ENCODE results near the gene TM4SF4.

DNA sequence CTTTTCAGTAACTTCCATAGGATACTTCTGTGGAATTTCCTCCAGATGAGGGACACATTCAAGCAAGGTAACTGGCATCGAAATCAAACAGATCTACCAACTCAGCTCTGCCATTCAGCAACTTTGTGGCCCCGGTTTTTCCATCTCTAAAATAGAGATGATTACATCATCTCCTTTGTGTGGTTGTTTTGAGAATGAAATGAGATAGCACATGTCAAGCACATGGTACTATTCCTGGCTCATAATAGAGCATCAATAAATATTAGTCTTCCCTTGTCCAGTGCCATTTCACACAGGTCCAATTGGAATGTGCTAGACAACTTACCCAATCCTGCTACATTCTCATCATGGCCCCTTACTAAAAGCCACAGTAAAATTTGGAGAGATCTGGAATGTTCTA is 24.2 kb upstream of the TM4SF4 start:
- TF ChIP-seq, protein P1, sequence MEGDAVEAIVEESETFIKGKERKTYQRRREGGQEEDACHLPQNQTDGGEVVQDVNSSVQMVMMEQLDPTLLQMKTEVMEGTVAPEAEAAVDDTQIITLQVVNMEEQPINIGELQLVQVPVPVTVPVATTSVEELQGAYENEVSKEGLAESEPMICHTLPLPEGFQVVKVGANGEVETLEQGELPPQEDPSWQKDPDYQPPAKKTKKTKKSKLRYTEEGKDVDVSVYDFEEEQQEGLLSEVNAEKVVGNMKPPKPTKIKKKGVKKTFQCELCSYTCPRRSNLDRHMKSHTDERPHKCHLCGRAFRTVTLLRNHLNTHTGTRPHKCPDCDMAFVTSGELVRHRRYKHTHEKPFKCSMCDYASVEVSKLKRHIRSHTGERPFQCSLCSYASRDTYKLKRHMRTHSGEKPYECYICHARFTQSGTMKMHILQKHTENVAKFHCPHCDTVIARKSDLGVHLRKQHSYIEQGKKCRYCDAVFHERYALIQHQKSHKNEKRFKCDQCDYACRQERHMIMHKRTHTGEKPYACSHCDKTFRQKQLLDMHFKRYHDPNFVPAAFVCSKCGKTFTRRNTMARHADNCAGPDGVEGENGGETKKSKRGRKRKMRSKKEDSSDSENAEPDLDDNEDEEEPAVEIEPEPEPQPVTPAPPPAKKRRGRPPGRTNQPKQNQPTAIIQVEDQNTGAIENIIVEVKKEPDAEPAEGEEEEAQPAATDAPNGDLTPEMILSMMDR (conservative IDR thresholded peaks at IDR 0.05 in 1 of 2, IDR thresholded peaks at IDR 0.05 in 1 of 2; ENCODE audit: low read depth in 1 of 2, low read length in 2 of 2) = no peak
- TF ChIP-seq EZH2 (IDR thresholded peaks at IDR 0.05; ENCODE audit: low read length, missing control alignments) = no peak
